Kasumi-1 (cell line): ENCODE measurements around the gene LCE4A.
"Not testable (repeated sequence)": the region's sequence is repeated elsewhere in the genome, so short reads cannot be mapped to it uniquely, and the experiment has no call there.

Source experiments
- DNase-seq, 2 experiments: peaks; one replicate each; lab custom pipeline; 2025; lab: John Stamatoyannopoulos, UW

Gene LCE4A

GRCh38 chr1:152707860-152708259 is at the start of gene LCE4A:
TSS of gene LCE4A (plus strand) at chr1:152708160. CDS start at chr1:152709076, 916 bp downstream.
- DNase-seq = no peak

GRCh38 chr1:152658649-152659048 is 49.3 kb upstream of the LCE4A start:
- no peak for DNase-seq

GRCh38 chr1:152663098-152663497 is 44.9 kb upstream of the LCE4A start, which contains the start of gene LCE2D:
TSS of gene LCE2D (plus strand) at chr1:152663380. CDS start at chr1:152664106, 726 bp downstream.
- no peak for DNase-seq

GRCh38 chr1:152666171-152666570 is 41.8 kb upstream of the LCE4A start:
- not testable (repeated sequence) for DNase-seq

- DNase-seq = no peak
These were observed 40.3 kb upstream of the LCE4A start for GRCh38 chr1:152667648-152668047.

GRCh38 chr1:152673016-152673415 is 34.9 kb upstream of the LCE4A start:
- no peak for DNase-seq

GRCh38 chr1:152674983-152675382 is 33.0 kb upstream of the LCE4A start, which contains the start of gene LCE2C:
TSS of gene LCE2C (plus strand) at chr1:152675279. CDS start at chr1:152676016, 737 bp downstream.
- DNase-seq = not testable (repeated sequence)

- DNase-seq = no peak
These were observed 28.5 kb upstream of the LCE4A start for GRCh38 chr1:152679459-152679858.

GRCh38 chr1:152681616-152682015 is 26.3 kb upstream of the LCE4A start:
- no peak for DNase-seq

GRCh38 chr1:152683846-152684245 is 24.1 kb upstream of the LCE4A start:
- DNase-seq = no peak

- not testable (repeated sequence) for DNase-seq
These were observed 22.1 kb upstream of the LCE4A start, which contains the start of gene LCE2B for GRCh38 chr1:152685823-152686222. TSS of gene LCE2B (plus strand) at chr1:152686123. CDS start at chr1:152686844, 721 bp downstream.

GRCh38 chr1:152697701-152698600 is 10.0 kb upstream of the LCE4A start, which contains the start of gene LCE2A:
TSS of gene LCE2A (plus strand) at chr1:152698345. CDS start at chr1:152698902, 557 bp downstream.
- no peak for DNase-seq

- no peak for DNase-seq
These were observed 8.2 kb upstream of the LCE4A start for GRCh38 chr1:152699746-152700145.

- no peak for DNase-seq
These were observed 10.3 kb downstream of the LCE4A start for GRCh38 chr1:152718238-152718637.

- DNase-seq = no peak
These were observed 17.3 kb downstream of the LCE4A start for GRCh38 chr1:152725261-152725660.

GRCh38 chr1:152728986-152729385 is 21.0 kb downstream of the LCE4A start:
- DNase-seq = no peak

GRCh38 chr1:152735648-152736047 is 27.7 kb downstream of the LCE4A start:
- DNase-seq = no peak

- DNase-seq = no peak
These were observed 30.0 kb downstream of the LCE4A start for GRCh38 chr1:152737997-152738396.

GRCh38 chr1:152739841-152740240 is 31.9 kb downstream of the LCE4A start:
- no peak for DNase-seq

GRCh38 chr1:152741656-152742055 is 33.7 kb downstream of the LCE4A start:
- DNase-seq = no peak

- DNase-seq = no peak
These were observed 35.6 kb downstream of the LCE4A start for GRCh38 chr1:152743371-152744145.

GRCh38 chr1:152745289-152745704 is 37.3 kb downstream of the LCE4A start:
- DNase-seq = no peak
